GM12891 (cell line): ENCODE results near the gene PCAT7.

ENCODE experiments used
- PAX5 ChIP-seq: IDR thresholded peaks from 2 replicates; pipeline ENCODE4 v1.6.1; 2011; ENCODE audit warnings: low read length, moderate library complexity, mild to moderate bottlenecking; ENCODE audit not compliant: insufficient read depth, severe bottlenecking
- POLR2A ChIP-seq: IDR thresholded peaks from 2 replicates; pipeline ENCODE4 v1.6.1; 2011; ENCODE audit warnings: low read depth, low read length, control low read depth
- POLR2AphosphoS5 ChIP-seq: IDR thresholded peaks from 2 replicates; pipeline ENCODE4 v1.6.1; 2011; ENCODE audit warnings: low read depth, low read length, control low read depth
- POU2F2 ChIP-seq: IDR thresholded peaks from 2 replicates; pipeline ENCODE4 v1.6.1; 2011; ENCODE audit warnings: low read depth, mild to moderate bottlenecking, control low read depth, low read length, moderate library complexity
- SPI1 ChIP-seq: IDR thresholded peaks from 2 replicates; pipeline ENCODE4 v1.6.1; 2011; ENCODE audit warnings: low read depth, low read length, control low read depth
- TAF1 ChIP-seq: IDR thresholded peaks from 2 replicates; pipeline ENCODE4 v1.6.1; 2011; ENCODE audit warnings: low read depth, low read length, control low read depth

GRCh38 chr9:94599102-94599501 is 44.2 kb downstream of the PCAT7 start:
- no peak for TF ChIP-seq POLR2A
- no peak for TF ChIP-seq PAX5
- TF ChIP-seq TAF1 = no peak
- no peak for TF ChIP-seq POLR2AphosphoS5
- no peak for TF ChIP-seq SPI1
- TF ChIP-seq POU2F2 = no peak
